HEK293 (cell line): ENCODE results near the gene F2.

Experiments used
- ZNF280D ChIP-seq: fragments of 450-650 bp; formaldehyde crosslinking; IDR thresholded peaks from 2 replicates; pipeline ENCODE4 v1.5.1; 2016; ENCODE audit warnings: missing biosample characterization, missing genetic modification characterization
- ZNF292 ChIP-seq: fragments of 450-650 bp; formaldehyde crosslinking; IDR thresholded peaks from 2 replicates; pipeline ENCODE4 v1.5.1; 2016; ENCODE audit warnings: low read depth, missing biosample characterization, missing genetic modification characterization, borderline replicate concordance

GRCh38 chr11:46706886-46707285, 12.1 kb upstream of the F2 start:
- no peak for TF ChIP-seq ZNF280D (tag by site-specific recombination)
- no peak for TF ChIP-seq ZNF292
